ENCODE results near the gene UTP25. TPM values are rescaled to one million over a fixed set of nuclear protein-coding genes. Genes with fewer than 3 reads are reported as not detected.

UTP25 gene
- total RNA-seq, 1 donor from 2014 or later: 6.8 TPM

DNA sequence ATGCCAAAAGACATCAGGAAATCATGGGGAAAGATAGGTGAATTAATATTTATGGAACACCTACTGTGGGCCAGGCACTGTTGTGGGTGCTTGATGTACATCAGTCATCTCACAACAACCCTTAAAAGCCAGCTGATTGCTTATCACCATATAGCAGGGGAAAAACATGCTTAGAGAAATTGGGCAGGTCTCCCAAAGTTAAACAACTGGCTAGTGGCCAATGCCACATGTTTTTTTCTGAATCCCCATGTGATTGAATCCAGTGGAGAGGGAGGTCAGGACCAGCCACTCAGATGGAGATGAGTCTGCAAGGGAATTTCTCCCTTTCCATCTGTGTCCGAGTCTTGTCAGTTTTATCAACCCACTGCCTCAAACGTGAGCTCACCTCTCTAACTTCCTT lies 33.5 kb downstream of the UTP25 start:
- no peak overlapping the region for H3K27ac Mint-ChIP-seq (ENCODE audit: unreplicated experiment)
- TF ChIP-seq, protein P1, sequence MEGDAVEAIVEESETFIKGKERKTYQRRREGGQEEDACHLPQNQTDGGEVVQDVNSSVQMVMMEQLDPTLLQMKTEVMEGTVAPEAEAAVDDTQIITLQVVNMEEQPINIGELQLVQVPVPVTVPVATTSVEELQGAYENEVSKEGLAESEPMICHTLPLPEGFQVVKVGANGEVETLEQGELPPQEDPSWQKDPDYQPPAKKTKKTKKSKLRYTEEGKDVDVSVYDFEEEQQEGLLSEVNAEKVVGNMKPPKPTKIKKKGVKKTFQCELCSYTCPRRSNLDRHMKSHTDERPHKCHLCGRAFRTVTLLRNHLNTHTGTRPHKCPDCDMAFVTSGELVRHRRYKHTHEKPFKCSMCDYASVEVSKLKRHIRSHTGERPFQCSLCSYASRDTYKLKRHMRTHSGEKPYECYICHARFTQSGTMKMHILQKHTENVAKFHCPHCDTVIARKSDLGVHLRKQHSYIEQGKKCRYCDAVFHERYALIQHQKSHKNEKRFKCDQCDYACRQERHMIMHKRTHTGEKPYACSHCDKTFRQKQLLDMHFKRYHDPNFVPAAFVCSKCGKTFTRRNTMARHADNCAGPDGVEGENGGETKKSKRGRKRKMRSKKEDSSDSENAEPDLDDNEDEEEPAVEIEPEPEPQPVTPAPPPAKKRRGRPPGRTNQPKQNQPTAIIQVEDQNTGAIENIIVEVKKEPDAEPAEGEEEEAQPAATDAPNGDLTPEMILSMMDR (conservative IDR thresholded peaks at IDR 0.05): no peak
- H3K4me1 Mint-ChIP-seq: no peaks in the 10 kb centered on the region
- peaks cover 26% of the 10 kb centered on the region for H3K27me3 Mint-ChIP-seq (ENCODE audit: low read depth)
- DNase-seq (ENCODE audit: low read depth, low spot score): no peak
- H3K9me3 Mint-ChIP-seq: no peaks in the 10 kb centered on the region
- no peaks in the 10 kb centered on the region for H3K36me3 Mint-ChIP-seq (ENCODE audit: low read depth)
- no peak overlapping the region for H3K4me3 Mint-ChIP-seq

DNA sequence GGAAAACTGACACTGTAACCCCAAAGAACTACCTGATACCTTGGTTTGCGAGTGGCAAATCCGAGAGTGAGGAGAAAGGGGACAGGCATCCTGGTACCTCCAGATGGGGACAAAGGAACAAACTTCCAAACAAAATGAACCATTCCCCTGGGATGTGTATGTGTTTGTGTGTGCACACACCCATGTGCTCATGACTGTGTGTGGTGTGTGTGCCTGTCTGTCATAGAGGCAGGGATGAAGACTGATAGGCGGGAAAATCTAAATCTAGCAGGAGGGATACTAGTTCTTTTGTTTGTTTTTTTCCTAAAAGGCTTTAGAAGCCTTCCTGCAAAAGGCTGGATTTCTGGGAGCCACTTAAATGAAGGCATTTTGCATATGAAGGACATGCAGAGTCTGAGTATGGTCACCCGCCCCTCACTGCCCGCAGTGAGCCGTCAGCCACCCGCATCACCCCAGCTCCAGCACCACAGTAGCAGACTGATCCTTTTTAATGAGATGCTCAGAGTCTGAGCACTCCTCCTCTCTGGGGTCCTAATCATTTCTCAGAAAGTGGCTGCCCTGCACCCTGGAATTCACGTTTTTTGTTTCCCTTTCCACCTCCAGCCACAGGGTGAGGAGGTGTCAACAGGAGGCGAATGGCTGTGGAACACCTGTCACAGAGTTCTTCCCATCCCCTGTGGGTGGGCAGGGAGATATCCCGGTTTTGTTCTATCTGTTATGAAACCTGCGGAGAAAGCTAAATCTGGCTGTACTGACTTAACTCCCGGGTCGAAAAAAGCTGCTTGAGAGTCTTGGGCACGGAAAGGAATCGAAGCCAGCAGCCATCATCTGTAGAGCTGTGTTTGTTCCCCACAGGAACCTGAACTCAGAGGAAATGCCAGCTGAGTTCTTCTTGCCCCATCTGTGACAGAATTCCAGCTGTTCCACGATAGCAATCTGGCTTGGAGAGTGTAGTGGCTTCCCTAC lies 34.9 kb downstream of the UTP25 start:
- no peak for DNase-seq (ENCODE audit: low read depth, low spot score)
- H3K36me3 Mint-ChIP-seq (ENCODE audit: low read depth): no peaks in the 10 kb centered on the region
- H3K4me3 Mint-ChIP-seq: no peak overlapping the region

GRCh38 chr1:209863766-209864485 lies 36.2 kb downstream of the UTP25 start:
- no peak overlapping the region for H3K4me3 Mint-ChIP-seq
- TF ChIP-seq, protein P1 (conservative IDR thresholded peaks at IDR 0.05): no peak
- peaks cover 2% of the 10 kb centered on the region for H3K4me1 Mint-ChIP-seq
- no peak for DNase-seq (ENCODE audit: low read depth, low spot score)
- peaks cover 2% of the 10 kb centered on the region for H3K9me3 Mint-ChIP-seq
- no peaks in the 10 kb centered on the region for H3K36me3 Mint-ChIP-seq (ENCODE audit: low read depth)
- H3K27ac Mint-ChIP-seq (ENCODE audit: unreplicated experiment): no peak overlapping the region
- H3K27me3 Mint-ChIP-seq (ENCODE audit: low read depth): peaks cover 26% of the 10 kb centered on the region

More for the DNA sequence above, 34.9 kb downstream of the UTP25 start:
- TF ChIP-seq, protein P1 (conservative IDR thresholded peaks at IDR 0.05): no peak
- H3K27me3 Mint-ChIP-seq (ENCODE audit: low read depth): peaks cover 26% of the 10 kb centered on the region
- H3K4me1 Mint-ChIP-seq: no peaks in the 10 kb centered on the region
- no peak overlapping the region for H3K27ac Mint-ChIP-seq (ENCODE audit: unreplicated experiment)
- peaks cover 2% of the 10 kb centered on the region for H3K9me3 Mint-ChIP-seq

DNA sequence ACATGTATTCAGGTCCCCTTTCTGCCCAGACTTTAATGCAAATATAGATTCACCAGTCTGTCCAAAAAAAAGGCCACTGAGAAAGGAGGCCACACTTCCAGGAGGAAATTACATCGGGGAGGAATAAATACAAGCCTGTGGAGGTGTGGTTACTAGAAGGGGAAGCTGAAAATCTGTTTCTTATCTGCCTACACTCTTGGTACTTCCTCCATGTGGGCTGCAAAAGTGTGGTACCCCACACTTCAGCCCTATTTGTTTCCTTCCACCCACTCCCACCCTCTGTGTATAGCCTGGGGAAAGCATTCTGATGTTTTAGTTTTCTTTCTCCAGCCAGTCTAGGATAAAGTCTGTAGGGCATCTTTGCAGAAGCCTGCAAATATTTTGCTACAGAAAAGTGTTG lies 38.4 kb downstream of the UTP25 start:
- Mint-ChIP-seq H3K27ac (ENCODE audit: unreplicated experiment) (no peak overlapping the region), H3K4me3 (no peak overlapping the region), H3K4me1 (peaks cover 5% of the 10 kb centered on the region)

More for the DNA sequence above, 38.4 kb downstream of the UTP25 start:
- TF ChIP-seq, protein P1 (conservative IDR thresholded peaks at IDR 0.05): no peak
- H3K27me3 Mint-ChIP-seq (ENCODE audit: low read depth): peaks cover 26% of the 10 kb centered on the region
- DNase-seq (ENCODE audit: low read depth, low spot score): no peak
- no peaks in the 10 kb centered on the region for H3K36me3 Mint-ChIP-seq (ENCODE audit: low read depth)
- peaks cover 2% of the 10 kb centered on the region for H3K9me3 Mint-ChIP-seq

Measured in neural crest cell (in vitro differentiated cells).